A673 (cell line): ENCODE results near the gene GDF10. TPM values are rescaled to one million over a fixed set of nuclear protein-coding genes. Genes with fewer than 3 reads are reported as not detected.

Experiments
- BruUV-seq: library from RNA; stranded (reverse); fragments of 400-500 nt; replicated peaks from 2 replicates; lab custom pipeline; 2021; lab: Mats Ljungman, UMichigan
- CTCF ChIA-PET: fragments of 300-600 bp; sonication (Branson Sonifier 250); formaldehyde crosslinking; loops from one replicate; lab custom pipeline; 2022; ENCODE audit warnings: antibody characterized with exemption; lab: Charles Lee
- POLR2A ChIA-PET: fragments of 300-600 bp; sonication (Branson Sonifier 250); formaldehyde crosslinking; loops from one replicate; lab custom pipeline; 2022; ENCODE audit warnings: antibody characterized with exemption; ENCODE audit not compliant: low non-redundant PET; lab: Charles Lee
- DNase-seq: peaks from one replicate; pipeline ENCODE4 v3.0.0-alpha.2; 2015; ENCODE audit warnings: low spot score
- H3K27ac ChIP-seq: fragments of 200-600 bp; sonication (generic); 2 replicates; pipeline ENCODE4 v1.5.1; 2016; ENCODE audit warnings: mixed run types, low read depth, mild to moderate bottlenecking, mixed read lengths, antibody characterized with exemption, low read length; ENCODE audit not compliant: poor library complexity, severe bottlenecking
- H3K27me3 ChIP-seq: fragments of 200-600 bp; sonication (generic); replicated peaks from 2 replicates; pipeline ENCODE4 v1.6.1; 2017; ENCODE audit warnings: mixed run types, low read depth, mild to moderate bottlenecking, mixed read lengths, antibody characterized with exemption, low read length; ENCODE audit not compliant: insufficient read depth, poor library complexity
- H3K36me3 ChIP-seq: fragments of 200-600 bp; sonication (generic); 2 replicates; pipeline ENCODE4 v1.6.1; 2016; ENCODE audit warnings: mixed run types, mild to moderate bottlenecking, mixed read lengths, antibody characterized with exemption, low read length; ENCODE audit not compliant: insufficient read depth, poor library complexity, severe bottlenecking
- H3K4me1 ChIP-seq: fragments of 200-600 bp; sonication (generic); 2 replicates; pipeline ENCODE4 v1.6.1; 2017; ENCODE audit warnings: mixed run types, mild to moderate bottlenecking, mixed read lengths, antibody characterized with exemption, low read length; ENCODE audit not compliant: insufficient read depth, poor library complexity, severe bottlenecking
- H3K4me3 ChIP-seq: fragments of 200-600 bp; sonication (generic); 2 replicates; pipeline ENCODE4 v1.5.1; 2016; ENCODE audit warnings: low read depth, mixed run types, mild to moderate bottlenecking, mixed read lengths, low read length; ENCODE audit not compliant: poor library complexity, severe bottlenecking
- H3K9me3 ChIP-seq: fragments of 200-600 bp; sonication (generic); 2 replicates; pipeline ENCODE4 v1.6.1; 2016; ENCODE audit warnings: mixed run types, low read depth, mild to moderate bottlenecking, mixed read lengths, antibody characterized with exemption, low read length; ENCODE audit not compliant: poor library complexity, severe bottlenecking
- EZH2 ChIP-seq: fragments of 200-600 bp; sonication (generic); IDR thresholded peaks from 2 replicates; pipeline ENCODE4 v1.6.1; 2017; ENCODE audit warnings: borderline replicate concordance, low read depth, mild to moderate bottlenecking, mixed read lengths, antibody characterized with exemption, low read length; ENCODE audit not compliant: poor library complexity, severe bottlenecking
- intact Hi-C: fragments of 100-400 bp; cut with micrococcal nuclease; formaldehyde crosslinking; loops from one replicate; pipeline ENCODE4 v1.10.0; 2022; ENCODE audit not compliant: unreplicated experiment
- total RNA-seq: library from RNA; stranded (reverse); gene quantifications from 2 replicates; pipeline ENCODE4 v1.2.3, GENCODE V29; 2021
- TF ChIP-seq, protein P1 (sequence below): fragments of 300-800, 200-600 bp; sonication (generic); conservative IDR thresholded peaks from 2 replicates; pipeline ENCODE4 v1.5.1; 2017; ENCODE audit warnings: low read depth, mild to moderate bottlenecking, antibody characterized with exemption, low read length, moderate library complexity, mixed read lengths

Gene GDF10
- total RNA-seq, 1 experiment from 2014 or later = 0.45 TPM

GRCh38 chr10:47310090-47310505, 10.1 kb downstream of the GDF10 start:
- H3K27me3 ChIP-seq = no peaks in the 10 kb centered on the region
- no TSS peak for BruUV-seq
- no peak overlapping the region for H3K27ac ChIP-seq
- no peaks in the 10 kb centered on the region for H3K36me3 ChIP-seq
- DNase-seq = no peak
- TF ChIP-seq EZH2 = no peak
- TF ChIP-seq, protein P1, sequence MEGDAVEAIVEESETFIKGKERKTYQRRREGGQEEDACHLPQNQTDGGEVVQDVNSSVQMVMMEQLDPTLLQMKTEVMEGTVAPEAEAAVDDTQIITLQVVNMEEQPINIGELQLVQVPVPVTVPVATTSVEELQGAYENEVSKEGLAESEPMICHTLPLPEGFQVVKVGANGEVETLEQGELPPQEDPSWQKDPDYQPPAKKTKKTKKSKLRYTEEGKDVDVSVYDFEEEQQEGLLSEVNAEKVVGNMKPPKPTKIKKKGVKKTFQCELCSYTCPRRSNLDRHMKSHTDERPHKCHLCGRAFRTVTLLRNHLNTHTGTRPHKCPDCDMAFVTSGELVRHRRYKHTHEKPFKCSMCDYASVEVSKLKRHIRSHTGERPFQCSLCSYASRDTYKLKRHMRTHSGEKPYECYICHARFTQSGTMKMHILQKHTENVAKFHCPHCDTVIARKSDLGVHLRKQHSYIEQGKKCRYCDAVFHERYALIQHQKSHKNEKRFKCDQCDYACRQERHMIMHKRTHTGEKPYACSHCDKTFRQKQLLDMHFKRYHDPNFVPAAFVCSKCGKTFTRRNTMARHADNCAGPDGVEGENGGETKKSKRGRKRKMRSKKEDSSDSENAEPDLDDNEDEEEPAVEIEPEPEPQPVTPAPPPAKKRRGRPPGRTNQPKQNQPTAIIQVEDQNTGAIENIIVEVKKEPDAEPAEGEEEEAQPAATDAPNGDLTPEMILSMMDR = no peak
- no peak overlapping the region for H3K4me3 ChIP-seq
- ChIA-PET POLR2A (no interaction called here), CTCF (no interaction called here)
- no peaks in the 10 kb centered on the region for H3K9me3 ChIP-seq
- H3K4me1 ChIP-seq = no peaks in the 10 kb centered on the region
- intact Hi-C loops = loop anchor here (10.0 kb wide), 1 partner anchor 65 kb away; no protein-coding TSS in a partner anchor

- Histone ChIP-seq H3K27me3 (no peaks in the 10 kb centered on the region), H3K36me3 (no peaks in the 10 kb centered on the region), H3K27ac (no peak overlapping the region), H3K9me3 (no peaks in the 10 kb centered on the region), H3K4me1 (no peaks in the 10 kb centered on the region), H3K4me3 (no peak overlapping the region)
- intact Hi-C loops = loop anchor here (10.0 kb wide), 1 partner anchor 63 kb away; no protein-coding TSS in a partner anchor
- DNase-seq = no peak
- CTCF ChIA-PET = interaction anchor here (0.7 to 1.4 kb wide), 6 partner anchors 13 to 318 kb away, joined by 3 to 38 read pairs (median 4); no protein-coding TSS in a partner anchor
- TF ChIP-seq, protein P1 = no peak
- no peak for TF ChIP-seq EZH2
- POLR2A ChIA-PET = no interaction called here
- BruUV-seq = no TSS peak
Measured at GRCh38 chr10:47311193-47311931, 11.4 kb downstream of the GDF10 start.

- POLR2A ChIA-PET = no interaction called here
- TF ChIP-seq, protein P1 = peak; percentile 86
- no peak for TF ChIP-seq EZH2
Measured at GRCh38 chr10:47311932-47312662, 12.1 kb downstream of the GDF10 start.

More at GRCh38 chr10:47311932-47312662, 12.1 kb downstream of the GDF10 start:
- H3K27ac ChIP-seq = no peak overlapping the region
- no peaks in the 10 kb centered on the region for H3K4me1 ChIP-seq
- intact Hi-C loops = loop anchor here (1.0 to 10.0 kb wide), 2 partner anchors 63 to 265 kb away; no protein-coding TSS in a partner anchor
- CTCF ChIA-PET = interaction anchor here (0.7 to 1.4 kb wide), 7 partner anchors 14 to 319 kb away, joined by 3 to 38 read pairs (median 4); no protein-coding TSS in a partner anchor
- peak; percentile 80 for DNase-seq
- H3K27me3 ChIP-seq = no peaks in the 10 kb centered on the region
- no peaks in the 10 kb centered on the region for H3K36me3 ChIP-seq
- no peak overlapping the region for H3K4me3 ChIP-seq
- no peaks in the 10 kb centered on the region for H3K9me3 ChIP-seq
- BruUV-seq = no TSS peak
